ENCODE results near the gene P2RX3.

The P2RX3 gene

GRCh38 chr11:57379732-57380131, 41.6 kb downstream of the P2RX3 start:
- DNase-seq (ENCODE audit: low read depth): no peak
- H3K4me3 ChIP-seq (ENCODE audit: low read depth, low read length): no peak overlapping the region
- TF ChIP-seq CTCF (IDR thresholded peaks at IDR 0.05; ENCODE audit: insufficient read depth, low read depth, low read length, missing control alignments): no peak

- H3K4me3 ChIP-seq (ENCODE audit: low read depth, low read length): no peak within 1 kb of the TSS
- no peak for TF ChIP-seq CTCF (IDR thresholded peaks at IDR 0.05; ENCODE audit: insufficient read depth, low read depth, low read length, missing control alignments)
- no peak for DNase-seq (ENCODE audit: low read depth)
Observed at GRCh38 chr11:57380975-57381374, 42.8 kb downstream of the P2RX3 start, which contains the start of gene PRG3. Gene PRG3 (minus strand): TSS chr11:57381150. CDS start chr11:57380708, 442 bp downstream.

GRCh38 chr11:57386178-57386940, 48.2 kb downstream of the P2RX3 start:
- no peak overlapping the region for H3K4me3 ChIP-seq (ENCODE audit: low read depth, low read length)
- DNase-seq (ENCODE audit: low read depth): no peak
- TF ChIP-seq CTCF (IDR thresholded peaks at IDR 0.05; ENCODE audit: insufficient read depth, low read depth, low read length, missing control alignments): no peak

- TF ChIP-seq CTCF (IDR thresholded peaks at IDR 0.05; ENCODE audit: insufficient read depth, low read depth, low read length, missing control alignments): no peak
- DNase-seq (ENCODE audit: low read depth): no peak
- H3K4me3 ChIP-seq (ENCODE audit: low read depth, low read length): no peak overlapping the region
Observed at GRCh38 chr11:57387289-57388030, 49.3 kb downstream of the P2RX3 start.

- no peak for DNase-seq (ENCODE audit: low read depth)
- no peak within 1 kb of the TSS for H3K4me3 ChIP-seq (ENCODE audit: low read depth, low read length)
- no peak for TF ChIP-seq CTCF (IDR thresholded peaks at IDR 0.05; ENCODE audit: insufficient read depth, low read depth, low read length, missing control alignments)
Observed at GRCh38 chr11:57390535-57390934, 52.4 kb downstream of the P2RX3 start, which contains the start of gene PRG2. Gene PRG2 (minus strand): TSS chr11:57390650. CDS start chr11:57389944, 706 bp downstream.

GRCh38 chr11:57391111-57391510, 53.0 kb downstream of the P2RX3 start:
- no peak for TF ChIP-seq CTCF (IDR thresholded peaks at IDR 0.05; ENCODE audit: insufficient read depth, low read depth, low read length, missing control alignments)
- no peak overlapping the region for H3K4me3 ChIP-seq (ENCODE audit: low read depth, low read length)
- DNase-seq (ENCODE audit: low read depth): no peak

Data from GM12865 (cell line).